Lung (tissue), 12 donors: ENCODE measurements around the gene PSENEN. TPM values are rescaled to one million over a fixed set of nuclear protein-coding genes. Genes with fewer than 3 reads are reported as not detected.

Experiments
- ATAC-seq: fragments of 200-7000 bp; cut with Tn5 transposase; one replicate; pipeline ENCODE4 v1.9.1; 2020; ENCODE audit warnings: moderate number of reproducible peaks; ENCODE audit not compliant: insufficient read depth, low FRiP score
- DNase-seq, 3 donors: peaks; one replicate each; pipeline ENCODE4 v3.0.0-alpha.2; 2013 to 2017
- H3K27ac ChIP-seq, 2 donors: one replicate each; pipeline ENCODE4 v1.5.1; 2013; ENCODE audit warnings: mild to moderate bottlenecking in 2 of 2, moderate library complexity in 2 of 2, control low read depth in 1 of 2, inconsistent platforms in 1 of 2, low read depth in 1 of 2, low read length in 1 of 2
- H3K27me3 ChIP-seq, 3 donors: one replicate each; pipeline ENCODE4 v1.5.1; 2013; ENCODE audit warnings: low read length in 2 of 3; ENCODE audit not compliant: control insufficient read depth in 3 of 3, insufficient read depth in 3 of 3
- H3K36me3 ChIP-seq, 4 donors: one replicate each; pipeline ENCODE4 v1.5.1; 2013; ENCODE audit warnings: low read length in 4 of 4, mild to moderate bottlenecking in 1 of 4, moderate library complexity in 1 of 4; ENCODE audit not compliant: control insufficient read depth in 4 of 4, insufficient read depth in 4 of 4
- H3K4me1 ChIP-seq, 5 donors: one replicate each; pipeline ENCODE4 v1.5.1; 2013; ENCODE audit warnings: low read length in 5 of 5, mild to moderate bottlenecking in 2 of 5, moderate library complexity in 1 of 5; ENCODE audit not compliant: control insufficient read depth in 5 of 5, insufficient read depth in 5 of 5
- H3K4me3 ChIP-seq: one replicate; pipeline ENCODE4 v1.5.1; 2013; ENCODE audit warnings: mild to moderate bottlenecking, control low read depth, moderate library complexity
- H3K9ac ChIP-seq, 2 donors: one replicate each; pipeline ENCODE4 v1.5.1; 2013; ENCODE audit warnings: low read length in 2 of 2, control low read depth in 1 of 2; ENCODE audit not compliant: insufficient read depth in 1 of 2
- H3K9me3 ChIP-seq, 4 donors: one replicate each; pipeline ENCODE4 v1.5.1; 2013; ENCODE audit warnings: low read length in 3 of 4, mild to moderate bottlenecking in 1 of 4, moderate library complexity in 1 of 4; ENCODE audit not compliant: control insufficient read depth in 4 of 4, insufficient read depth in 3 of 4
- WGBS, 2 donors: extraction: QIAGEN DNeasy Blood & Tissue Kit; methylation state at CpG; one replicate each; pipeline ENCODE4 v1.1.7; 2013; 5-methylcytosine and 5-hydroxymethylcytosine counted together
- polyA plus RNA-seq, 2 donors: library from polyadenylated mRNA; stranded (reverse); fragments of 200-250 nt; gene quantifications; one replicate each; pipeline ENCODE4 v1.2.1, GENCODE V29; 2013
- total RNA-seq, 2 donors: library from RNA; depleted of rRNA in 1 of 2; stranded (reverse); fragments of >200 nt in 1 of 2; gene quantifications; one replicate each; pipeline ENCODE4 v1.2.1, GENCODE V29; 2014 to 2021
- TF ChIP-seq, protein P1 (sequence below): IDR thresholded peaks from 2 replicates; pipeline ENCODE4 v1.5.1; 2012; ENCODE audit warnings: mild to moderate bottlenecking; ENCODE audit errors: control extremely low read depth, extremely low read depth
- donor health status: control.
- donor health status: control.
- donor health status: Bipolar disorder and iron deficiency.
- donor health status: healthy.
- donor health status: DM: yes; HTN: yes; CAD: no.

Gene PSENEN
- total and polyA plus RNA-seq, 4 donors: 36.8 to 196 (median 107) TPM

- Histone ChIP-seq H3K27ac (no peak overlapping the region), H3K4me3 (no peak overlapping the region), H3K9me3 (no peaks in the 10 kb centered on the region), H3K4me1 (peaks cover 0 to 15% (median 6%) of the 10 kb centered on the region in 5 donors), H3K36me3 (peaks cover 0 to 37% (median 27%) of the 10 kb centered on the region in 4 donors), H3K27me3 (no peaks in the 10 kb centered on the region), H3K9ac (no peak overlapping the region)
- TF ChIP-seq, protein P1, sequence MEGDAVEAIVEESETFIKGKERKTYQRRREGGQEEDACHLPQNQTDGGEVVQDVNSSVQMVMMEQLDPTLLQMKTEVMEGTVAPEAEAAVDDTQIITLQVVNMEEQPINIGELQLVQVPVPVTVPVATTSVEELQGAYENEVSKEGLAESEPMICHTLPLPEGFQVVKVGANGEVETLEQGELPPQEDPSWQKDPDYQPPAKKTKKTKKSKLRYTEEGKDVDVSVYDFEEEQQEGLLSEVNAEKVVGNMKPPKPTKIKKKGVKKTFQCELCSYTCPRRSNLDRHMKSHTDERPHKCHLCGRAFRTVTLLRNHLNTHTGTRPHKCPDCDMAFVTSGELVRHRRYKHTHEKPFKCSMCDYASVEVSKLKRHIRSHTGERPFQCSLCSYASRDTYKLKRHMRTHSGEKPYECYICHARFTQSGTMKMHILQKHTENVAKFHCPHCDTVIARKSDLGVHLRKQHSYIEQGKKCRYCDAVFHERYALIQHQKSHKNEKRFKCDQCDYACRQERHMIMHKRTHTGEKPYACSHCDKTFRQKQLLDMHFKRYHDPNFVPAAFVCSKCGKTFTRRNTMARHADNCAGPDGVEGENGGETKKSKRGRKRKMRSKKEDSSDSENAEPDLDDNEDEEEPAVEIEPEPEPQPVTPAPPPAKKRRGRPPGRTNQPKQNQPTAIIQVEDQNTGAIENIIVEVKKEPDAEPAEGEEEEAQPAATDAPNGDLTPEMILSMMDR: no peak
- no peak for DNase-seq
- WGBS, 2 donors: 93 to 98% methylated on average over 16 of the region's 16 CpGs
- no peak for ATAC-seq
These were observed 34.6 kb downstream of the PSENEN start for GRCh38 chr19:35780058-35780457.

DNA sequence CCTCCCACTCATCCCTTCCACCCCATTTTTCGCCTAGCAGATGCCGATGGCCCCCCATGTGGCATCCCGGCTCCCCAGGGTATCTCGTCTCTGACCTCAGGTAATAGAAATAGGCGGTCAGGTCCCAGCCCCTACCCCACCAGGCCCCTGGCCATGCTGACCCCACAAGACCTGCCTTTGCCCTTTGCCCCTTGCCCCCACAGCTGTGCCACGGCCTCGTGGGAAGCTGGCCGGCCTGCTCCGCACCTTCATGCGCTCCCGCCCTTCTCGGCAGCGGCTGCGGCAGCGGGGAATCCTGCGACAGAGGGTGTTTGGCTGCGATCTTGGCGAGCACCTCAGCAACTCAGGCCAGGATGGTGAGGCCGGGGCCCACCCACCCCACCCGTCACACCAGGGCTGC lies 35.3 kb downstream of the PSENEN start:
- no peak for ATAC-seq
- WGBS, 2 donors: 95 to 99% methylated on average over 20 of the region's 20 CpGs
- DNase-seq: no peak

GRCh38 chr19:35781650-35782049 lies 36.2 kb downstream of the PSENEN start:
- no peaks in the 10 kb centered on the region for H3K9me3 ChIP-seq
- 85 to 92% methylated on average over 9 of the region's 9 CpGs for WGBS, 2 donors
- H3K27me3 ChIP-seq: no peaks in the 10 kb centered on the region
- DNase-seq: no peak
- no peak overlapping the region for H3K4me3 ChIP-seq
- H3K4me1 ChIP-seq: peaks cover 0 to 8% (median under 1%) of the 10 kb centered on the region in 5 donors
- H3K9ac ChIP-seq: no peak overlapping the region
- H3K36me3 ChIP-seq: peaks cover 0 to 45% (median 28%) of the 10 kb centered on the region in 4 donors
- ATAC-seq: no peak
- TF ChIP-seq, protein P1: no peak
- no peak overlapping the region for H3K27ac ChIP-seq

More for the DNA sequence above, 35.3 kb downstream of the PSENEN start:
- H3K27ac ChIP-seq: no peak overlapping the region
- H3K4me3 ChIP-seq: no peak overlapping the region
- no peaks in the 10 kb centered on the region for H3K27me3 ChIP-seq
- no peak overlapping the region for H3K9ac ChIP-seq
- H3K36me3 ChIP-seq: peaks cover 0 to 44% (median 28%) of the 10 kb centered on the region in 4 donors
- peaks cover 0 to 14% (median 6%) of the 10 kb centered on the region in 5 donors for H3K4me1 ChIP-seq
- TF ChIP-seq, protein P1: no peak
- H3K9me3 ChIP-seq: no peaks in the 10 kb centered on the region

GRCh38 chr19:35782589-35782988 lies 37.1 kb downstream of the PSENEN start:
- Histone ChIP-seq H3K27me3 (no peaks in the 10 kb centered on the region), H3K4me1 (no peaks in the 10 kb centered on the region), H3K36me3 (peaks cover 0 to 44% (median 28%) of the 10 kb centered on the region in 4 donors), H3K4me3 (no peak overlapping the region), H3K27ac (no peak overlapping the region), H3K9ac (no peak overlapping the region), H3K9me3 (no peaks in the 10 kb centered on the region)
- 95 to 96% methylated on average over 12 of the region's 12 CpGs for WGBS, 2 donors
- TF ChIP-seq, protein P1: no peak
- DNase-seq (no peak), ATAC-seq (no peak)
